Endodermal cell (in vitro differentiated cells): ENCODE results near the gene UNC13C. TPM values are rescaled to one million over a fixed set of nuclear protein-coding genes. Genes with fewer than 3 reads are reported as not detected.
A peak's percentile ranks its signal among the peaks of the same experiment; 100 is the strongest.

ENCODE experiments used
- DNase-seq: peaks from one replicate; pipeline ENCODE4 v3.0.0-alpha.2; 2017
- H3K27ac ChIP-seq: 2 replicates; pipeline ENCODE4 v1.5.1; 2013; ENCODE audit warnings: mild to moderate bottlenecking, low read depth, low read length, moderate library complexity
- H3K27me3 ChIP-seq: 2 replicates; pipeline ENCODE4 v1.6.1; 2013; ENCODE audit warnings: mild to moderate bottlenecking, low read length, moderate library complexity; ENCODE audit not compliant: insufficient read depth, control insufficient read depth, poor library complexity, severe bottlenecking
- H3K36me3 ChIP-seq: 2 replicates; pipeline ENCODE4 v1.7.0; 2013; ENCODE audit warnings: mild to moderate bottlenecking, low read length, moderate library complexity; ENCODE audit not compliant: control insufficient read depth, insufficient read depth
- H3K4me1 ChIP-seq: one replicate; pipeline ENCODE4 v1.7.0; 2013; ENCODE audit warnings: low read length; ENCODE audit not compliant: control insufficient read depth, insufficient read depth
- H3K4me3 ChIP-seq: 2 replicates; pipeline ENCODE4 v1.5.1; 2013; ENCODE audit warnings: mild to moderate bottlenecking, low read length, moderate library complexity
- H3K9ac ChIP-seq: 2 replicates; pipeline ENCODE4 v1.6.1; 2013; ENCODE audit warnings: mild to moderate bottlenecking, low read length, moderate library complexity; ENCODE audit not compliant: poor library complexity, severe bottlenecking; ENCODE audit errors: extremely low read depth
- H3K9me3 ChIP-seq: 2 replicates; pipeline ENCODE4 v1.6.1; 2013; ENCODE audit warnings: mild to moderate bottlenecking, low read length, moderate library complexity; ENCODE audit not compliant: control insufficient read depth
- H3K27ac Mint-ChIP-seq: 2 replicates; pipeline ENCODE4 v1.8.0; 2020; ENCODE audit warnings: mixed read lengths
- H3K27me3 Mint-ChIP-seq: 2 replicates; pipeline ENCODE4 v1.8.0; 2021; ENCODE audit warnings: mild to moderate bottlenecking, mixed read lengths; ENCODE audit not compliant: insufficient read depth
- H3K36me3 Mint-ChIP-seq: 2 replicates; pipeline ENCODE4 v1.8.0; 2020; ENCODE audit warnings: low read depth, mixed read lengths
- H3K4me1 Mint-ChIP-seq: 2 replicates; pipeline ENCODE4 v1.8.0; 2020; ENCODE audit warnings: mixed read lengths
- H3K4me3 Mint-ChIP-seq: 2 replicates; pipeline ENCODE4 v1.8.0; 2020; ENCODE audit warnings: mild to moderate bottlenecking, moderate library complexity, mixed read lengths
- H3K9me3 Mint-ChIP-seq: 2 replicates; pipeline ENCODE4 v1.8.0; 2020; ENCODE audit warnings: mild to moderate bottlenecking, mixed read lengths
- CTCF ChIP-seq: fragments of 200-600 bp; sonication (generic); conservative IDR thresholded peaks from 2 replicates; pipeline ENCODE4 v1.5.0; 2021; ENCODE audit warnings: antibody characterized with exemption, mild to moderate bottlenecking
- WGBS, 2 experiments: methylation state at CpG; one replicate each; pipeline versions ENCODE4 v1.1.5 to v1.1.7; 2013; ENCODE audit warnings: missing lambda C conversion rate in 2 of 2, mixed read lengths in 1 of 2; ENCODE audit not compliant: insufficient coverage in 1 of 2, insufficient read length in 1 of 2; 5-methylcytosine and 5-hydroxymethylcytosine counted together
- total RNA-seq, 2 donors: library from RNA; stranded (reverse); fragmentation: NEBNext Ultra II Directional in 1 of 2; extraction: Animal tissue kit (Norgen Biotek cat#: 25700) in 1 of 2; gene quantifications; 2 replicates in 1 of 2; 3 replicates in 1 of 2; pipeline ENCODE4 v1.2.1, GENCODE V29; 2021

UNC13C gene
- total RNA-seq, 2 donors from 2014 or later = 7.2 to 19.9 TPM

DNA sequence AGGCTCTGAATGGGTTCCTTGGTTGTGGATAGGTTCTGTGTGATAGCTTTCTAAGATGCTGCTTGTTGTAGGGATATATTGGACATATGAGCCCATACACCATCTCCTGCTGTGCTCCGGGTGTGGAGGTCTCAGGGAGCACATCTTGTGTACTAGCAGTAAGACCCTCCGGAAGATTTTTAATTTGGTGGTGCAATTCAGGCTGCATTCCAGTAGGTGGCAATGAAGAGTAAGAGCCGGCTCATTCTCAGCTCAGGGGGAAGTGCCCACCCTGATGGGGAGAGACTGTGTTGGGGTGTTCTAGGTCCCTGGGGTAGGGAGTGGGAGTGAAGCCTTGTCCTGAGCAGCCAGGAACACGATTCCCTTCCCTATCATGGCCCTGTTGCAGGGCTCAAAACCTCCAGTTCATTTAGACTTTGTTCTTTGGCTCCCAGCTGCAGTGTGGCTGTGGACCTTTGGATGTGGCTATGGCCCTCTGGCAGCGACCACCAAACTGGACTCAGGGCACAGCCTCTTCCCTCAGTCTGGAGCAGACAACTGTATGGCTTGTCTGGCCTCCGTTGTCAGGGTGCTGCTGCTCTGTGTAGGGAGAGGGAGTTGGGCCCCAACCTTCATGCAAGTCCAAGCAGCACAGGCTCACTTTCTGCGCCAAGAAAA, 104.7 kb downstream of the UNC13C start:
- Mint-ChIP-seq H3K9me3 (no peaks in the 10 kb centered on the region), H3K4me3 (no peak overlapping the region), H3K27me3 (no peaks in the 10 kb centered on the region), H3K36me3 (no peaks in the 10 kb centered on the region), H3K4me1 (no peaks in the 10 kb centered on the region), H3K27ac (no peak overlapping the region)
- no peaks in the 10 kb centered on the region for H3K27me3 ChIP-seq
- H3K9me3 ChIP-seq = no peaks in the 10 kb centered on the region
- 36 to 64% methylated on average over 3 to 7 of the region's 7 CpGs for WGBS, 2 experiments
- no peak overlapping the region for H3K27ac ChIP-seq
- H3K4me1 ChIP-seq = no peaks in the 10 kb centered on the region
- peak; percentile 85 for TF ChIP-seq CTCF
- no peak overlapping the region for H3K4me3 ChIP-seq
- H3K9ac ChIP-seq = no peak overlapping the region
- DNase-seq = peak; percentile 74
- H3K36me3 ChIP-seq = no peaks in the 10 kb centered on the region

- no peaks in the 10 kb centered on the region for H3K27me3 Mint-ChIP-seq
- H3K27me3 ChIP-seq = no peaks in the 10 kb centered on the region
- H3K36me3 Mint-ChIP-seq = no peaks in the 10 kb centered on the region
- H3K9ac ChIP-seq = no peak overlapping the region
- no peaks in the 10 kb centered on the region for H3K4me1 ChIP-seq
- TF ChIP-seq CTCF = no peak
- no peak overlapping the region for H3K4me3 ChIP-seq
- no peaks in the 10 kb centered on the region for H3K36me3 ChIP-seq
- no peak overlapping the region for H3K27ac ChIP-seq
- no peak overlapping the region for H3K4me3 Mint-ChIP-seq
- DNase-seq = no peak
- H3K4me1 Mint-ChIP-seq = no peaks in the 10 kb centered on the region
- WGBS, 2 experiments = 59 to 90% methylated on average over 2 to 4 of the region's 4 CpGs
- H3K9me3 ChIP-seq = no peaks in the 10 kb centered on the region
- no peak overlapping the region for H3K27ac Mint-ChIP-seq
- H3K9me3 Mint-ChIP-seq = no peaks in the 10 kb centered on the region
Measured at GRCh38 chr15:54083501-54083900, 105.3 kb downstream of the UNC13C start.

DNA sequence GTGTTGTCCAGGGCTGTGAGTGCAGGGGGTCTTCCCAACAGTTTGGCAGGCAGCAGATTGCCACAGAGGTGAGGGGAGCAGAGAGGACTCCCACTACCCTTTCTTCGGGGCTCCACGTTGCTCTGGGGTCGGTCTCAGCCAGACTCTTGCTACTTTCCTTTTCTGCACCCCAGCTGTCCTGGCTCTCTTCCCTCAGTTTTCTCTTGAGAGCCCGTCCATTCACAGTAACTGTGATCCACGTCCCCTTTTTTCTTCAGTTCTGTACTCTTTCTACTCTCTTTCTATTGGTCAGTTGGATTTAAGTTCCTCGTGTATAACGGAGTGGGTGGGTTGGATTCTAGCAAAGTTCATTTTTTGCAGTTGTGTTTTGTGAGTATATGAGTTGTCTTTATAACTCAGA, 105.8 kb downstream of the UNC13C start:
- no peak overlapping the region for H3K4me3 Mint-ChIP-seq
- no peaks in the 10 kb centered on the region for H3K4me1 Mint-ChIP-seq
- no peaks in the 10 kb centered on the region for H3K27me3 Mint-ChIP-seq
- Histone ChIP-seq H3K36me3 (no peaks in the 10 kb centered on the region), H3K27me3 (no peaks in the 10 kb centered on the region), H3K9me3 (no peaks in the 10 kb centered on the region), H3K9ac (no peak overlapping the region), H3K27ac (no peak overlapping the region), H3K4me1 (no peaks in the 10 kb centered on the region), H3K4me3 (no peak overlapping the region)
- H3K27ac Mint-ChIP-seq = no peak overlapping the region
- 82 to 100% methylated on average over 3 to 6 of the region's 7 CpGs for WGBS, 2 experiments
- H3K9me3 Mint-ChIP-seq = no peaks in the 10 kb centered on the region
- no peak for TF ChIP-seq CTCF
- DNase-seq = no peak
- no peaks in the 10 kb centered on the region for H3K36me3 Mint-ChIP-seq
